Stimulated activated CD4-positive, alpha-beta T cell treated with anti-CD3 and anti-CD28 coated beads, Interleukin-1b, Interleukin-23, amount 100 ng/mL, for 1 hour (primary cell): Measurements from ENCODE around the gene HSFX2.
A peak's percentile ranks its signal among the peaks of the same experiment; 100 is the strongest.
"Not testable (repeated sequence)": the region's sequence is repeated elsewhere in the genome, so short reads cannot be mapped to it uniquely, and the experiment has no call there.

ENCODE experiments used
- DNase-seq, 2 donors: peaks; one replicate each; pipeline ENCODE4 v3.0.0-alpha.2; 2020; ENCODE audit warnings: low read depth in 2 of 2

HSFX2 gene

GRCh38 chrX:149595214-149595613 lies at the start of gene HSFX2:
HSFX2 (minus strand) TSS chrX:149595314; CDS start chrX:149594700, 614 bp downstream.
- DNase-seq, result not testable (repeated sequence)

DNA sequence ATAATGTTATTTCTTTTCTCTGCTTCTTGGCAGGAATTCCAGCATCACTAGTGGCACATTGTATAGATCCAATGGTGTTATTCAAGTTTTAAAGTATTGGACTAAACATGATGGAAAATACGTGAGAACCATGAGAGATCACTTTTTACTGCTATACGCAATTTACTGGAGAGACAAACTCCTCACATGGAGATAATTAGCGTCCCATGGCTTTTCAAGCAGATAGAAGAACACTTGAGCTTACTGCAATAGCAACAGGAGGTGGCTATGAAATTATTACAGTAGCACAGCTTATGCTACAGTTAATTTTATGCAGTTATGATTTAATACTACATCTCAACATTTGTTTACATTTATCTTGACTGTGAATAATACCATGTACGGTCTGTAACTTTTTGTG lies 48.4 kb upstream of the HSFX2 start:
- no peak for DNase-seq

- DNase-seq, result no peak
These were observed 46.7 kb upstream of the HSFX2 start for GRCh38 chrX:149641835-149642234.

DNA sequence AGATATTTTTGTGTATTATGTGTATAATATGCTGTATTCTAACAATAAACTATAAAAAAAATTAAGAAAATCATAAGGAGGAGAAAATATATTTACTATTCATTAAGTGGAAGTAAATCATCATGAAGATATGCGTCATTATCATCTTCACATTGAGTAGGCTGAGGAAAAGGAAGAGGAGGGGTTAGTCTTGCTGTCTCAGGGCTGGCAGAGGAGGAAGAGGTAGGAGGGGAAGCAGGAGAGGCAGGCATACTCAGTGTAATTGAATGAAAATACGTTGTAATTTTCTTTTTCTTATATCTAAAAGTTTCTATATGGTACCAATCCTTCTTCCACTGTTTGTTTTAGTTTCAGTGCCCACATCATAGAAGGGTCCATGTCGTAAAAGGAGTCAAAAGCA lies 46.3 kb upstream of the HSFX2 start:
- no peak for DNase-seq

DNA sequence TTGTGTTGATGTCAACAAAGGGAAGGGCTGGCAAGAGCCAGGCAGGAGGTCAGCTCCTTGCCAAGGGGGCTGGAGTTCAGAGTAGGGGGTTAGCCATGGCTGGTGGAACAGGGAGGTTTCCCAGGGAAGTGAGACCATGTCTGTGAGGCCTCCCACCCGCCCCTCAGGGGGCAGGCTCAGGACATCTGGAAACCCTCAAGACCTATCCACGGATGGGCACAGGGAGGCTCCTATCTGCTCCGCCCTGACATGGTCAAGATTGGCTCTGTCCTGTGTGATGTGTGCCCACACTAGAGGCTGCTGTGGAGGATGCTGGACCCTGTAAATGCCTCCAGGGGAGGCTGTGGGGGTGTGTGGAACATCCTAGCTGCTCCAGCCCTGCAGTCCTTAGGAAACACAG lies 44.5 kb upstream of the HSFX2 start:
- no peak for DNase-seq

DNA sequence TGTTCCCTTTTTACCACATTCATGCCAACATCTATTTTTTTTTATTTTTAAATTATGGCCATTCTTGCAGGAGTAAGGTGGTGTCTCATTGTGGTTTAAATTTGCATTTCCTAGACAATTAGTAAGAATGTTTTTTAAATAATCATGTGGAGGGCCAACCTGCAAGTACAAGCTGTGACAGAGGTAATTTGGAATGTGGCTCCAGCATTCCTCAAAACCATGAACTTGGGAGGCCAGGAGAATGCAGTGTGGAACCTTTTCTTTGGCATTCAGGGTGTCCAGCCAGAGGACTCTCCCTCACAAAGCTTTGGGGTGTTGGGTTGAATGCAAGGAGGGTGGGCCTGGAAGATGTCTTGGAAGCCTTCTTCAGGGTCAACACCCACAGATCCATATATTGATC lies 43.7 kb upstream of the HSFX2 start:
- DNase-seq, result no peak

GRCh38 chrX:149633511-149633910 lies 38.4 kb upstream of the HSFX2 start:
- DNase-seq, result no peak

GRCh38 chrX:149631234-149632165 lies 36.4 kb upstream of the HSFX2 start, which contains the start of gene TMEM185A:
TMEM185A (minus strand) TSS chrX:149631792; CDS start chrX:149631580, 212 bp downstream.
- peak; percentile 17 to 54 for DNase-seq

DNA sequence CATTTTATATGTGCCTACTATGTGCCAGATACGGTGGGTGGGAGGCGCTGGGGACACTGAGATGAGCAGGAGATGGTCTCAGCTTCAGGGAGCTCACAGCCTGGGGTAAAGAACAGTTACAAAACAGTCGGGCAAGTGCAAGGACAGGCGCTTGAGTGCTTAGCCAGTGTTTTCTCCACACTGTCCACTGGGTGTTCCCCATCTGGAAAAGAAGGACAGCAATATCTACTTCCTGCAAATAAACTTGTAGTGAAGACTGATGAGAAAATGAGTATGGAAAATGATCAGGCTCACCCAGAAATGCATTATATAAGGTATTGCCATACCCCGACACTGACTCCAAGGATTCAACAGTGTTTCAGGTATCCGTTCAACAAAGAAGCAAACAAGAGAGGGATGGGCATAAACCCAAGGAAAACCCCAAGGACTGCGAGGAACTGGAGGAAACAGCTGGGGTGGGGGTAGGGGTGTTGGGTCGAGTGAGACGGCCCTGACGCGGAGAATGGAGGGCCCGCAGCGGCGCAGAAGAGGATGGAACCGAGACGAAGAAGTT lies 35.6 kb upstream of the HSFX2 start:
- DNase-seq, result no peak

DNA sequence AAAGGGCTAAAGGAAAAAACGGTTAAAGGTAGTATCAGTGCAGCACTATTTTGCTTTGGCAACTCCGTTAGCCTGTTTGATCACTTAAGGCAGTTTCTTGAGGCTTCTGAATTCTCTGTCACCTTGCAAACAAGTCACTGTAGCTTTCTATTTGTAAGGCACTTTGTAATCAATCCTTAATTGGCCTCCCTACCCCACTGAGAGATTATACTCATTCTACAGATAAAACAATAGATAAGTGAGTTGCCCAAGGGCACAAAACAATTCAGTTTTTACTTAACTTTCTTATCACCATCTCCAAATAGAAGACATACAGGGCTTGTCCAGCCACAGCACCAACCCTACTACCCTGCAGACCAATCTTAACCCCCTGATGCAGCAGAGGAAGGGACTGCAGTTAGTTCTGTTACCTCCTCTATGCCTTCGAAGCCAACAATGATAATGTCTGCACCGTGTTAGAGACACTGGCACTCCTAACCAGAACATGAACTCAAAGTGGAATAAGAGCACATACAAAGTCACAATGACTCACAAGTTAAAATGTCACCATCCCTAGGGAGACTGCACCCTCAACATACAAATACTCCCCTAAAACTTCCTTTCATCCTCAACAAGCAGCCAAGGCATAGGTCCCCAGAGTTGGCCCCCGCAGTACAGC lies 34.7 kb upstream of the HSFX2 start:
- no peak for DNase-seq

GRCh38 chrX:149628768-149629167 lies 33.7 kb upstream of the HSFX2 start:
- DNase-seq, result no peak

DNA sequence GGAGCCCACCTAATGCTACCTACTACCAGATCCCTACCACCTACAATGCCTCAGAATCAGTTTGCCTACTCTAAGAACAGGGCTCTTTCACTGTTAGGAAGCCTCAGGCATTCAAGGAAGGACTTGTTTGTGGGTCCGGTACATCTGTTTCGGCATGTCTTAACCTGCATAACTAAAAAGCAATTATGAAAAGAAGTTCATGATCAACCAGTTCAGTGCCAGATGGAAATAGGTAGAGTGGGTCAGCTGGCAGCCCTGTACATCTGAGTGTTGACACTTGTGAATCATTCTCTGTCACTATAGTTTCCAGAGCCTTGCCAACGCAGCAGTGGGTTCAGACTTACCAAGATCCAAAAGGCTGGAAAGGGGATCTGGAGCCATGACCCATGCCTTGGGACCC lies 33.2 kb upstream of the HSFX2 start:
- no peak for DNase-seq

DNA sequence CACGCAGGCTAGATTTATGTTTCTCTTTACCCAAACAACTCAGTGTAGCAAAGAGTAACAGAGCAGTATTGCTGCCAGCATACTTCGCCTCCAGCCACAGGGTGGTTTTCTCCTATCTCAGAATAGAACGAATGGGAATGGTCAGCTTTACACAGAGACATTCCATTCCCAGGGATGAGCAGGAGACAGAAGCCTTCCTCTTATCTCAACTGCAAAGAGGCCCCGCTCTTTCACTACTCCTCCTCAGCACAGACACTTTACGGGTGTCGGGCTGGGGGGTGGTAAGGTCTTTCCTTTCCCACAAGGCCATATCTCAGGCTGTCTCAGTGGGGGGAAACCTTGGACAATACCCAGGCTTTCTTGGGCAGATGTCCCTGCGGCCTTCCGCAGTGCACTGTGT lies 31.7 kb upstream of the HSFX2 start:
- not testable (repeated sequence) for DNase-seq

DNA sequence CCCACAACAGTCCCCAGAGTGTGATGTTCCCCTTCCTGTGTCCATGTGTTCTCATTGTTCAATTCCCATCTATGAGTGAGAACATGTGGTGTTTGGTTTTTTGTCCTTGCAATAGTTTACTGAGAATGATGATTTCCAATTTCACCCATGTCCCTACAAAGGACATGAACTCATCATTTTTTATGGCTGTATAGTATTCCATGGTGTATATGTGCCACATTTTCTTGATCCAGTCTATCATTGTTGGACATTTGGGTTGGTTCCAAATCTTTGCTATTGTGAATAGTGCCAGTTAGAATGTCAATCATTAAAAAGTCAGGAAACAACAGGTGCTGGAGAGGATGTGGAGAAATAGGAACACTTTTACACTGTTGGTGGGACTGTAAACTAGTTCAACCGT lies 24.5 kb upstream of the HSFX2 start:
- DNase-seq, result not testable (repeated sequence)

DNA sequence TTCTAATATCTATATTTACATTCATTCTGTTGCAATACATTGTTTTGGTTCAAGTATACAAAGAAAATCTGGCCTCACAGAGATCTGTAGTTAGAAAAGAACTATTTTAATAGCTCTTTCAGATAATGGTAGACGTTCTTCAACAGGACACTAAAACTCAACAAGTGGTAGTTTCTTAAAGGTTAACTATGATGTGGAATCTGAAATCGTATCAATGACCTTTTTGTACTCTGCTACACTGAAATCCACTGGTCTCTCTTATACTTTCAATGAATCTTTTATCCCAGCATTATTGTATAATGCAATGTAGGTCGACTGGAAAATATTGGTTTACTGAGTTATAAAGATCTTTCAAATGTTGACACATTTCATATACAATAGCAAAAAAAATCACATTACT lies 23.8 kb upstream of the HSFX2 start:
- DNase-seq, result no peak

GRCh38 chrX:149611623-149612175 lies 16.6 kb upstream of the HSFX2 start:
- DNase-seq, result no peak

DNA sequence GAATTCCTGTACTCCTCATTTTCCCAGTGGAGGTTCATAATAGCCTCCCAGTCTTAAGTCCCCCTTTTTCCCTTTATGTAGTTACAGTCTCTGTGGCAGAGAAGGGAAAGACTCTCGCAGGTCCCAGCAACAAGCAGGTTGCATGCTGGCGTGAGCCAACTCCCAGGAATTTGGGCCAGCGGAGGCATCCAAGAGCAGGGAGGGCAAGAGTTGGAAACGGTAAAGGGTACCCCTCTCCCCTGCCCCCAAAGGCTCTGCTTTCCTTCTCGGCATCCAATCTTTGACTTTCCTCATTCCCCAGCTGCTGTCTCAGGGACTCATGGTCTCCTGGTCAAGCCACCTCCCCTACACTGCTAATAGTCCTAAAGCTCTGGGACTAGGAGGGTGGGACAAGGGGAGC lies 15.4 kb upstream of the HSFX2 start:
- no peak for DNase-seq

DNA sequence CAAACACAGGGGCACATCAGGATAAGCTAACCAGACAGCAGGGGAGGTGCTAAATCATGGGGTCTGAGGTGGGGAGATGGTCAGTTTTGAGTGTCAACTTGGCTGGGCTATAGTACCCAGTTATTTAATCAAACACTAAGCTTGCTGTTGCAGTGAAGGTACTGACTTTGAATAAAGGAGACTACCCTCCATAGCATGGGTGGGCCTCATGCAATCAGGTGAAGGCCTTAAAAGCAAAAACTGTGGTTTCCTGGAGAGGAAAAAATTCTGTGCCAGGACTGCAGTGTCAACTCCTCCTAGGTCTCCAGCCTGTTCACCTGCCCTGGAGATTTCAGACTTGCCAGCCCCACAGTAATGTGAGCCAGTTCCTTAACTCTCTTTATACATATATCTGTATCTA lies 12.6 kb upstream of the HSFX2 start:
- DNase-seq, result no peak

DNA sequence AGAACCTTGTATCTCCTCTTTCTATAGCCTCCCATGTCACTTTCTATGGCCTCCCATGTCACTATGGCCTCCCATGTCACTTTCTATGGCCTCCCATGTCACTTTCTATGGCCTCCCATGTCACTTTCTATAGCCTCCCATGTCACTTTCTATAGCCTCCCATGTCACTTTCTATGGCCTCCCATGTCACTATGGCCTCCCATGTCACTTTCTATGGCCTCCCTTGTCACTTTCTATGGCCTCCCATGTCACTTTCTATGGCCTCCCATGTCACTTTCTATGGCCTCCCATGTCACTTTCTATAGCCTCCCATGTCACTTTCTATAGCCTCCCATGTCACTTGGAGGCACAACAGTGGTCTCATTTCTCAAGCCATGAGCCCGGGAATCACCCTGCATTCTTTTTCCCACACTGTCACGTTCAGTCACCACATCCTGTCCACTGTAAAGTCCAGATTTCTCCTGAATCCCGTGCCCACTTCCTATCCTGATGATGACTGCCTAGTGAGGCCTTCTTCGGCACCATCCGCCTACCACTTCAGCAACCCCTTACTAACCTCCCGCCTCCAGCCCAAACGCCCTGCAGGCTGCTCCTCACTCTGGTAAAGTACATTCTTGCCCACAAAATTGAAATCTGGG lies 10.3 kb upstream of the HSFX2 start:
- not testable (repeated sequence) for DNase-seq

GRCh38 chrX:149598603-149599002 lies 3.5 kb upstream of the HSFX2 start:
- DNase-seq, result not testable (repeated sequence)

DNA sequence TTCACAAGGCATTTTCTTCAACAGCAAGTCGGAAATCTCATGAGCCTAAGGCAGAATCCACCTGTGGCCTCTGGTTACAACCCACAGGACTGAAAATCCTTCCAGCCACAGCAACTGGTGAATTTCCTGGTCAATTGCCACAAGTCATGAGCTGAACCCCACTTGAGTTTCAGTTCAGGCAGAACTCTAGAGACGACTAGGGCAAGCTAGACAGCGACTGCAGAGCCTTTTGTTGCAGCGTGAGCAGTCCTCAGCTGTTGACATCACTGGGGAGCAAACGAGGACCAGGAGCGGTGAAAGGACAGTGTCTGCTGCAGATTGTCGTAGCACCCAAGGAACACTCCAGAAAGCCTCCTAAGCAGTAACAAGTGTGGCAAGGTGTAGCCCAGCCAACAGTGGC lies 829 bp upstream of the HSFX2 start:
- not testable (repeated sequence) for DNase-seq

DNA sequence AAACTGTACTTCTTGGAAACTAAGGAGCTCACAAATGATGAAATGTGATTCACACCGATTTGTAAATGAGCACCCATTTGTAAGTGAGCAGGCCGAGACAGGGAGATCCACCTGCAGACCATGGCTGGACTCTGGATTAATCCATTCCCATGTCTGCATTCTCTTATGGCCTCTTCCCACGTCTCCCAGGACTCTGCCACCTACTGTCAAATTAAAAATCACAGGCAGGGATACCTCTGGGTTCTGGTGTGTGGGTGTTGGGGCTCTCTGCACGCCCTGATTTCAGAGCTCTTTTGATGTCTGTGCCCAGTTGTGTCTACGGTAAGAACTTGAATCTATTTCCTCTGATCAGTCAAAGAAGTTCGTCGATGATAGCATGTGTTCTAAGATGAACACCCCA lies 4.1 kb downstream of the HSFX2 start:
- not testable (repeated sequence) for DNase-seq
